GM19438 (cell line): ENCODE results near the gene SPEG.
A peak's percentile ranks its signal among the peaks of the same experiment; 100 is the strongest.

Source experiments
- ATAC-seq: cut with Tn5 transposase; IDR thresholded peaks from one replicate; pipeline ENCODE4 v1.9.1; 2021; ENCODE audit warnings: low read depth; ENCODE audit not compliant: unreplicated experiment

SPEG gene

GRCh38 chr2:219475278-219475677, 40.6 kb downstream of the SPEG start:
- no peak for ATAC-seq

GRCh38 chr2:219475697-219476651, 41.3 kb downstream of the SPEG start:
- peak; percentile 62 for ATAC-seq

- no peak for ATAC-seq
These were observed 42.1 kb downstream of the SPEG start for GRCh38 chr2:219476652-219477151.

- no peak for ATAC-seq
These were observed 42.5 kb downstream of the SPEG start for GRCh38 chr2:219477179-219477578.

GRCh38 chr2:219477815-219478214, 43.2 kb downstream of the SPEG start:
- ATAC-seq: no peak

GRCh38 chr2:219478916-219479315, 44.3 kb downstream of the SPEG start:
- no peak for ATAC-seq

- ATAC-seq: no peak
These were observed 45.4 kb downstream of the SPEG start for GRCh38 chr2:219480004-219480403.

GRCh38 chr2:219482674-219483405, 48.2 kb downstream of the SPEG start:
- no peak for ATAC-seq

GRCh38 chr2:219483451-219484342, 49.1 kb downstream of the SPEG start:
- ATAC-seq: no peak

GRCh38 chr2:219484343-219485200, 49.9 kb downstream of the SPEG start:
- no peak for ATAC-seq

- no peak for ATAC-seq
These were observed 50.5 kb downstream of the SPEG start for GRCh38 chr2:219485201-219485580.

GRCh38 chr2:219486380-219486959, 51.8 kb downstream of the SPEG start:
- ATAC-seq: no peak

GRCh38 chr2:219488149-219488843, 53.7 kb downstream of the SPEG start:
- ATAC-seq: no peak

GRCh38 chr2:219488844-219489194, 54.2 kb downstream of the SPEG start:
- ATAC-seq: no peak

GRCh38 chr2:219489315-219489714, 54.7 kb downstream of the SPEG start:
- ATAC-seq: no peak

- no peak for ATAC-seq
These were observed 55.5 kb downstream of the SPEG start for GRCh38 chr2:219490186-219490585.

GRCh38 chr2:219490600-219491130, 56.0 kb downstream of the SPEG start:
- no peak for ATAC-seq

GRCh38 chr2:219491278-219491963, 56.8 kb downstream of the SPEG start:
- ATAC-seq: no peak
